HG03066 (cell line): ENCODE results near the gene CCAR1.
"Not testable (repeated sequence)": the region's sequence is repeated elsewhere in the genome, so short reads cannot be mapped to it uniquely, and the experiment has no call there.

Experiments
- ATAC-seq: cut with Tn5 transposase; IDR thresholded peaks from one replicate; pipeline ENCODE4 v1.9.1; 2021; ENCODE audit warnings: low read depth; ENCODE audit not compliant: unreplicated experiment

The CCAR1 gene

DNA sequence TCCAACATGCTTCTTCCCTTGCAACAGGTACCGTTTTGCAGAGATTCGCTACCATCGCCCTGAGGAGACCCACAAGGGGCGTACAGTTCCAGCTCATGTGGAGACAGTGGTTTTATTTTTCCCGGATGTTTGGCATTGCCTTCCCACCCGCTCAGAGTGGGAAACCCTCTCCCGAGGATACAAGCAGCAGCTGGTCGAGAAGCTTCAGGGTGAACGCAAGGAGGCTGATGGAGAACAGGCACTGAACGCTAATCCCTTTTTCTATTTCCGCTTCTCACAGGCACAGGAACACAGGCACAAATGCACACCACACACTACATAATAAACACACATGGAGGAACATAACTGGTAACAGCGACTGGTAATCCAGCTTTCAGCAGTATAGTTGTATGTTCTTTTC, 35.2 kb downstream of the CCAR1 start:
- ATAC-seq, result no peak

- no peak for ATAC-seq
Observed at GRCh38 chr10:68756766-68757165, 35.7 kb downstream of the CCAR1 start.

- ATAC-seq, result no peak
Observed at GRCh38 chr10:68759223-68759863, 38.3 kb downstream of the CCAR1 start.

DNA sequence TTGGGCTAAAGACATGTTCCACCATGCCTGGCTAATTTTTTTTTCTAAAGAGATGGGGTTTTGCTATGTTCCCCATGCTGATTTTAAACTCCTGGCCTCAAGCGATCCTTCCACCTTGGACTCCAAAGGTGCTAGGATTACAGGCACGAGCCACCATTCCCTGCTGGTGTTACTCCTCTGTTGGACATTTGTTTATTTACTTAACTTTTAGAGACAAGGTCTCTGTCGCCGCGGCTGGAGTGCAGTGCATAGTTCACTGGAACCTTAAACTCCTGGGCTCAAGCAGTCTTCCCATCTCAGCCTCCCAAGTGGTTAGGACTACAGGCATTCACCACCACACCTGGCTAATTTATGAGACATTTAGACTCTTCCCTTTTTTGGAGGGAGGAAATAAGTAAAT, 38.9 kb downstream of the CCAR1 start:
- no peak for ATAC-seq

- not testable (repeated sequence) for ATAC-seq
Observed at GRCh38 chr10:68767407-68767806, 46.4 kb downstream of the CCAR1 start.

- no peak for ATAC-seq
Observed at GRCh38 chr10:68781613-68782574, 60.9 kb downstream of the CCAR1 start.

DNA sequence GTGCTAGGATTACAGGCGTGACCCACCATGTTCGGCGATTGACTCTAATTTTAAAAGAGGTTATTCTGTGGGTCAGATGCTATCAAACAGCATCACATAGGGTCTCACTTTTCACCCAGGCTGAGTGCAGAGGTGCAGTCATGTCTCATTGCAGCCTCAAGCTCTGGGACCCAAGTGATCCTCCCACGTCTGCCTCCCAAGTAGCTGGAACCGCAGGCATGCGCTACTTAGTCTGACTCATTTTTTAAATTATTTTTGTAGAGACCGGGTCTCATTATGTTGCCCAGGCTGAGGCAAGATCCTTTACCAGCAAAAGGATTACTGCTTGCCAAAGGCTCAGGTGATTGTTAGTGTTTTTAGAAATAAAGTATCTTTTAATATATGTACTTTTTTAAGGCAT, 63.4 kb downstream of the CCAR1 start:
- no peak for ATAC-seq

- no peak for ATAC-seq
Observed at GRCh38 chr10:68787813-68788212, 66.8 kb downstream of the CCAR1 start.

GRCh38 chr10:68790476-68790875, 69.4 kb downstream of the CCAR1 start:
- ATAC-seq, result no peak

DNA sequence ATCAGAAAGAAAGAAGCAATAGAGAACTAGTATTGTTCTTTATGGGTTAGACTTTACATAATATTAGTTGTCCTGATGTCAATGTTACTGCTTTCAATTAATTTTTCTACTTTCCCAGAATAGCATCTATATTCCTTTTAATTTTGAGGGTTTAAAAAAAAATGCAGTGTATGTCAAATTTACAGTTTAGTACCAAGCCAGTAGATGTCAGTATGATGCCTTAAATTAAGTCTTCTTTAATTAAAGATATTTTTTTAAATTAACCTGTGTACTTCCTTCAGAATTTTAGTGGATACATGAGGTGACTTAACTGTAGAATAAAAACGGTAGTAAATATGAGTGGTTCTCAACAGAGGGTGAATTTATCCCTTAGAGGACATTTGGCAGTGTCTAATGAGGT, 71.1 kb downstream of the CCAR1 start:
- ATAC-seq, result no peak

- ATAC-seq, result no peak
Observed at GRCh38 chr10:68795886-68796532, 75.0 kb downstream of the CCAR1 start.

DNA sequence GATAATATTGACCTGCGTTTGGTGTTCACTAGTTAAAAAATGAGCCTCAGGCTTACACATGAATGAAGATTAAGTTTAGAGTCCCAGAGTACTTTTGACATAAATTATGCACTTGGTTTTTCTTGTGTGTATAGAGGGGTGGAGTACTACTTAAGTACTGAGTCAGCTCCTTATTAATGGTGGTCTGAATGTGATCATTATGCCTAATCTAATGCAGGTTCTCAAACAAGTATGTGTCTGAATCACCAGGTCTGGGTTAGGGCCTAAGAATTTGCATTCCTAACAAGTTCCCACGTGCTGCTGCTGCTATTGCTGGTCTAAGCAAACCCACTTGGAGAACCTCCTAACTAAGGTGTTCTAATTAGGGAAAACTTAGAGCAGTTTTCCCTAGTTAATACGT, 75.6 kb downstream of the CCAR1 start:
- ATAC-seq, result no peak

DNA sequence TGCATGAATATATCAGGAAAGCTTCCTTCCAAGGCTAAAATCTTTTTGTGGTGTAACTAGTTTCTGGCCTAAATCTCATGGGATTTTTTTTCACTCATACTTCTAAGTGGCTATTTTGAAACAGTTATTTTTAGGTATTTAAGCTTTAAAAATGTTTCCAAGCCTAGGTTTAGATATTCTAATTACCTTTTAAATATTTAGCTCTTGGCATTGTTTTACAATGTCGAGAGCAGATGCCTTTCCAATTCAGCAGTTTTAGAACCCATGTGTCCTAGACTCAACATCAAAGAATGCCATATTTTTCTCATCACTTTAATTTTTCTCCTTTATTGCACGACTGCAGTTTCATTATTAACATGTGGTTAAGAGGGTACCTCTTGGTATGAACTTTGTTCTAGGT, 79.2 kb downstream of the CCAR1 start:
- ATAC-seq, result no peak

DNA sequence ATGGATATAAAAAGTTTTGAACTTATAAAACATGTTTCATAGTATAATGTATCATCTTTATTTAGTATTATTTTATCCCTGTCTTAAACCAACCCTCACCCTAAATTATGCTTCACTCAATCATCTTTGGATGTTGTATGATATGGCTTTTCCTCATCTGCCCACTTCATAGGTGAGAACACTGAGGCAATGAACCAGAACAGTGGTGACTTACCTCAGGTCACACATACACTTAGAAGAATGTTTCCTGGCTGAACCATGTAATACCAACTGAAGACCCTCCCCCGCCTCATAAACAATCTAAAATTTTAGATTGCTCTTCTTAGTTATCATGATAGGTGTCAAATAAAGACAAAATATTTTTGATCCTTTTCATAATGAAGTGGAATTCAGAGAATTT, 83.7 kb downstream of the CCAR1 start:
- ATAC-seq, result no peak

GRCh38 chr10:68810830-68811229, 89.8 kb downstream of the CCAR1 start:
- ATAC-seq, result not testable (repeated sequence)

DNA sequence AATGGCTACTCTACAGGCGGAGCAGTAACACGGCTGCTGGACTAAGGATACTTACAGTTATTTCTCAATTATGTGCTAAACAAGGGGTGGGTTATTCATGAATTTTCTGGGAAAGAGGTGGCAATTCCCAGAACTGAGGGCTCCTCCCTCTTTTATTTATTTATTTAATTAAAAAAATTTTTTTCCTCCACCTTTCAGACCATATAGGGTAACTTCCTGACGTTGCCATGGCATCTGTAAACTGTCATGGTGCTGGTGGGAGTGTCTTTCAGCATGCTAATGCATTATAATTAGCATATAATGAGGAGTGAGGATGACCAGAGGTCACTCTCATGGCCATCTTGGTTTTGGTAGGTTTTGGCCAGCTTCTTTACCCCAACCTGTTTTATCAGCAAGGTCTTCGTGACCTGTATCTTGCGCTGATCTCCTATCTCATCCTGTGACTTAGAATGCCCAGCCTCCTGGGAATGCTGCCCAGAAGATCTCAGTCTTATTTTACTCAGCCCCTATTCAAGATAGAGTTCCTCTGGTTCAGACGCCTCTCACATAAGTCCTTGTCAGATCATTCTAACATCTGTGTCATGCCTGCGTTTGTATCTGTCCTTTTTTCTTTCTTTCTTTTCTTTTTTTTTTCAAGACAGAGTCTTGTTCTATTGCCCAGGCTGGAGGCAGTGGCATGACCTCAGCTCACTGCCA, 90.4 kb downstream of the CCAR1 start:
- ATAC-seq, result no peak

DNA sequence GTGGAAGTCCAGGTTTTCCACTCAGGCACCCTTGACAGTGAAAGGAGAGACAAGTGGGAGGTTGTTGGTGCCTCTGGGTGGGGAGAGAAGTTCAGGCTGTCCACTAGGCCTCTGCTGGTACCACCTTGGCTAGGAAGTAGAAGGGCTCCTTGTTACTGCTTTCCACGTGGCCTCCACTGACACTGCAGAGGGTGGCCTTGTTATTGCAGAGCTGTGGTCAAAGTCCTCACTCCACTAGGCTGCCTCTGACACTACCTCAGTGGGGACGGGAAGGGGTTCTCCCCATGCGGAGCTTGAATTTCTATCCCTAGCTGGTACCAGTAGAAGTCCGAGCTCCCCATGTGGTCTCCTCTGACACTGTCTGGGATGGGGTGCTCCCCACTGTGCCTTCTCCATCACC, 91.4 kb downstream of the CCAR1 start:
- ATAC-seq, result no peak

- ATAC-seq, result no peak
Observed at GRCh38 chr10:68813559-68813958, 92.5 kb downstream of the CCAR1 start.

DNA sequence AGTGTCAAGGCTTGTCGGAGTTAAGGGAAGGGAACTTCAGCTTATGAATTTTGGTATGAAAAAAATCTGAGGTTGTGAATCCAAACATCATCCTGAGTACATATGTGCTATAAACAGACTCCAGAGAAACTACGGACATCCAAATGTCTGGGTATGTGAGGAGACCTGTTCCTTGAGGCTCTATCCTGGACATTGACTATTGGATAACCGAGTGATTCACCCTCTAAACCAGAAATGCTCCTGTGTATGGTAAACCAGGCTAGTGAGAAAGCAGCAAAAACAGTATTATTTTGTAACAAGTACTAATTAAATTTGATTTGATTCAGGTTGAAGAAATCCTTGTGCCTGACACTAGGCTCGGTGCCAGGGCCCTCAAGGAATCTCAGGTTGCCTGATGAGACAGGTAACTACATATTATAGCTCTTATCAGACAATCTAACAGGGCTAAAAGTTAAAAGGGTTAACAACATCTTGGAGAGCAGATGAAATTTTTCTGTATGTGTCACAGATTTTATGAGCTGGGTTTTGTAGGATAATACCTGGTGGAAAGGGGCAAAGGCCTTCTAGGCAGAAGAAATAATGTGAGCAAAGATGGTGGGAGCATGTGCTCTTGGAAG, 95.9 kb downstream of the CCAR1 start:
- ATAC-seq, result no peak

DNA sequence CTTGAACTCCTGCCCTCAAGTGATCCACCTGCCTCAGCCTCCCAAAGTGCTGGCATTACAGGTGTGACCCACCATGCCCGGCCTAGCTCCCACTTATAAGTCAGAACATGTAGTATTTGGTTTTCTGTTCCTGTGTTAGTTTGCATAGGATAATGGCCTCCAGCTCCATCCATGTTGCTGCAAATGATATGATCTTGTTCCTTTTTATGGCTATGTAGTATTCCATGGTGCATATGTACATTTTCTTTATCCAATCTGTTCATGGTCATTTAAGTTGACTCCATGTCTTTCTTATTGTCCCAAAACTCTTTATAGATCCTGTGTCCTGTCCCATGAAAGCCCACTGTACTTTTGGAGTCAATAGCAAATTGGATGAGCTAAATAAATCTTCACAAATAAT, 99.3 kb downstream of the CCAR1 start:
- not testable (repeated sequence) for ATAC-seq
